Measurements from ENCODE around the gene ATP4B.
"Not testable (repeated sequence)": the region's sequence is repeated elsewhere in the genome, so short reads cannot be mapped to it uniquely, and the experiment has no call there.

The ATP4B gene

GRCh38 chr13:113623491-113624234 is 34.3 kb downstream of the ATP4B start:
- DNase-seq, result no peak

- DNase-seq, result no peak
Observed at GRCh38 chr13:113622791-113623490, 35.1 kb downstream of the ATP4B start.

GRCh38 chr13:113621986-113622550 is 35.9 kb downstream of the ATP4B start:
- DNase-seq, result not testable (repeated sequence)

- DNase-seq, result not testable (repeated sequence)
Observed at GRCh38 chr13:113621498-113621897, 36.5 kb downstream of the ATP4B start.

- DNase-seq, result no peak
Observed at GRCh38 chr13:113621046-113621445, 37.0 kb downstream of the ATP4B start.

GRCh38 chr13:113620036-113620796 is 37.8 kb downstream of the ATP4B start:
- DNase-seq, result no peak

- DNase-seq, result no peak
Observed at GRCh38 chr13:113618455-113618854, 39.5 kb downstream of the ATP4B start.

GRCh38 chr13:113617961-113618360 is 40.0 kb downstream of the ATP4B start:
- no peak for DNase-seq

- DNase-seq, result no peak
Observed at GRCh38 chr13:113616991-113617749, 40.8 kb downstream of the ATP4B start.

- no peak for DNase-seq
Observed at GRCh38 chr13:113616281-113616906, 41.6 kb downstream of the ATP4B start.

GRCh38 chr13:113613789-113614379 is 44.1 kb downstream of the ATP4B start:
- no peak for DNase-seq

- no peak for DNase-seq
Observed at GRCh38 chr13:113612607-113613006, 45.4 kb downstream of the ATP4B start.

GRCh38 chr13:113611996-113612395 is 46.0 kb downstream of the ATP4B start:
- DNase-seq, result no peak

GRCh38 chr13:113610266-113610665 is 47.7 kb downstream of the ATP4B start:
- DNase-seq, result no peak

GRCh38 chr13:113609616-113610015 is 48.4 kb downstream of the ATP4B start:
- no peak for DNase-seq

- no peak for DNase-seq
Observed at GRCh38 chr13:113608967-113609533, 48.9 kb downstream of the ATP4B start.

GRCh38 chr13:113607889-113608635 is 49.9 kb downstream of the ATP4B start:
- DNase-seq, result no peak

- no peak for DNase-seq
Observed at GRCh38 chr13:113607056-113607888, 50.7 kb downstream of the ATP4B start.

GRCh38 chr13:113605866-113606438 is 52.0 kb downstream of the ATP4B start:
- DNase-seq, result no peak
